HG03196 (cell line): Measurements from ENCODE around the gene GSS.

Experiments used
- ATAC-seq: cut with Tn5 transposase; IDR thresholded peaks from one replicate; pipeline ENCODE4 v1.9.1; 2021; ENCODE audit not compliant: unreplicated experiment

Gene GSS

DNA sequence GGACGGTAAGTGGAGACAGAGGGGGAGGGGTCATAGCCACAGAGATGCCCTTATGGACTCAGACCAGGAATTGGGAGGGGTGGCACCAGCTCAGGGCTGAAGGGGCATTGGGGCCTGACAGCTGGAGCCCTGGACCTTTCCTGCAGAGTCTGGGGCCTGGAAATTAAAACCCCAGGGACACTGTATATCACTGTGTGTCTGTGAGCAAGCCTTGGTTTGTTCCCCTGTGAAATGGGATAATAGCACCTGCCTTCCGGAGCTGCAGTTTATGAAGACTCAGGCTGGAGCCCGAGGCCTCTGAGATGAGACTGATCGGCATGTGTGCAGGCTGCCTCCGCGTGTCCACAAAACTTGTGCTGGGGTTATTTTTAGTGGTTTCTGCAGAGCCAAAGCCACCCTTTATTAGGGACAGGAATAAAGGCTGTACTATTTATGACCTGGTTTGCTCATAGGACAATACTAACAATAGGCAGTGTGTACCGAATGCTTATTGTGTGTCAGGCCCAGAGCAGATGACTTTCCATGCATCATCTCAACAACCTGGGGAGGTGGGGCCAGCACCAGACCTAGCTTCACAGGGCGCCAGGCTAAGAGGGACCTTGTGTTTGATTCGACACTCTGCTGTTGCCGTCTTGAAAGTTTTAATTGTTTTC lies 22.6 kb upstream of the GSS start:
- ATAC-seq: no peak

DNA sequence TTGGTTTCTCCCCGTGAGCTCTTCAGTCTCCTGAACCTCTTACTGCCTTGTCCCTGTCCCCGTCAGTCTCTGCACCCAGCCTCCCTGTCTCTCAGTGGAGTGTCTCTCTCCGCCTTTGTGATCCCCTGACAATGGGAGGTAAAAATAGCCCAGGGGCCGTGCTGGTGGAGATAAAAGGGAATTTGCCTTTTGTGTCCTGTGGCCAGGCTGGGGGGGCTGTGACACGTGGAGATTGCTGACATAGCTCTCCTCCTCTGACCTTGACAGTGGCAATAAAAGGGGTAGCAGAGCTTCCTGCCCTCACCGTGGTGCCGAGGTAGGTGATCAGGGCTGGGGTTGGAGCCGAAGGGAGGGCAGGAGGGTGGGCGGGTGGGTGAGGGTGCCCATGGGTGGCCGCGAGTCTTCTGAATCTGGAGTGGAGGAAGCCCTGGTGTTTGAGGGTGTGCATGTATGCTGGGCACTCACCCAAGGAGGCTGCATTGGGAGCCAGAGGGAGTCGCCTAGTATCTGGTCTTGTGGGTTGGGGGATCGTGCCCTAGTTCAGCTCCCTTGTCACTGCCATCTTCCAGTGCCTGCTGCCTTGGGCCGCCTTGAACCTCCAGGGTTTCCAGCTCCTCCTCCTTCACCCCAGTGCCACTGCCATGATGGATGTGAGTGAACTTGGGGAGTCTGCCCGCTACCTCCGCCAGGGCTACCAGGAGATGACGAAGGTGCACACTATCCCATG lies 21.9 kb upstream of the GSS start:
- no peak for ATAC-seq

DNA sequence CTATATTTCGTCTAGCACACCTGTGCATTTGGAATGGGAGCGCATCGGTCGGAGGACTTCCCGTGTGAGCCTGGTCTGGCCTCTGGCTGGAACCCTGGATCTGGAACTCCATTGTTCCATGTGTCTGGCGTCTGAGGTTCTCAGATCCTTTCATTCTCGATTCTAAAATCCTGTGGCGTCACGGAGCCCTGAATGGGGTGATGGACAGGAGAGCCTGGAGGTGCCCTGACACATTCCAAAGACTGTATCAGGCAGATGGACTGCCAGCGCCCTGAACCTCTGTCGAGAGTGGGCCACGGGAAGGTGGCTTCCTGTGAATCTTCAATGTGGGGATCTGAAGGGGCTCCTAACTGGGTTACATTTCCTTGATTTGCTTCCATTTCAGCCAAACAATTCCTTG lies 20.7 kb upstream of the GSS start:
- ATAC-seq: no peak

GRCh38 chr20:34974246-34974645 lies 18.6 kb upstream of the GSS start:
- no peak for ATAC-seq

- ATAC-seq: no peak
Observed at GRCh38 chr20:34971561-34972235, 16.1 kb upstream of the GSS start.

GRCh38 chr20:34970846-34971560 lies 15.4 kb upstream of the GSS start:
- ATAC-seq: no peak

- no peak for ATAC-seq
Observed at GRCh38 chr20:34970193-34970840, 14.7 kb upstream of the GSS start.

DNA sequence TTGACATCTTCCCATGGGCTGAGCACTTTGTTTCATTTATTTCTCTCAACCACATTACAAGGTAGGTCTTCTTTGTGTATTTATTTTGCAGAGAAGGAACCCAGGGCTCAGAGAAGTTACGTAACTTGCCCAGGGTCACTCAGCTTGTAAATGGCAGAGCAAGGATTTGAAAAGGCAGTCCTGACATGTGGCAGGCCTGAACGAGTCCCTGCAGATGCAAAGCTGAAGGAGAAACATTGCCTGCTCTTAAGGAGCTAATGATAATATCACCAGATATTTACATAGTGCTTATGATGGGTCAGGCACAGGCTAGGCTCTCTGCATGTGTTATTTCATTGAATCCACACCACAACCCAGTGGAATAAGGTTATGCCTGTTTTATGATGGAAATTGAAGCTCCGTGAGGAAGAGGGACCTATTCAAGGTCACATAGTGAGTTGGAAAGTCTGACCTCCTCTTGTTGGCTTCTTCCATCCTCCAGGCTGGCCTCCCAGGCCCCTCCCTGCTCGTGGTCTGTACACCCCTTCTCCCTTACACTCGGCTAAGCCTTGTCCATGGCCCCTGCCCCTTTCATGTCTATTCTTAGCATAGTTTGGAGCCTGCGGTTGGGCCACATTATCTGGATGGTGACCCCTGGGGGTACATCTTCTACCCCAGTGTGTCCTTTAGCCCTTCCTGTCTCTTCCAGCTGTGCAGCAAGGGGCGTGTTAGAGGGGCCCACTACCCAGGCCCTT lies 12.6 kb upstream of the GSS start:
- ATAC-seq: no peak

DNA sequence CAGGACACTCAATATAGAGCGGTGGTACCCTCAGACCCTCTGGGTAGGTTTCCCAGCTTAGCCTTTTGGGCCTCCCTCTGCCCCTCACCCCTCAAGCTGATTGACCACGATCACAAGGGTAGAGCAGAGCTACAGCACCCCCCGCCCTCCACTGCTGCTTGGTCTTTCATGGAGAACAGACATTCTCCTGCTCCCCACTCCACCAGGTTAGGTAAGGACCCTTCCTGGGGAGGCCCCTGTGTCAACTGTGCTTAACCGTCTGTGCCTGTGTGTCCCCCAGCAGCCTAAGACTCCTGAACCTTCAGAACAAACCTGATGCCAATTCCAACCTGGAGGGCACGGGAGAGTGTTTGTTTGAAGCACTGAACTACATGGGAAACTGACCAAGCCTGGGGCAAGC lies 11.8 kb upstream of the GSS start:
- no peak for ATAC-seq

DNA sequence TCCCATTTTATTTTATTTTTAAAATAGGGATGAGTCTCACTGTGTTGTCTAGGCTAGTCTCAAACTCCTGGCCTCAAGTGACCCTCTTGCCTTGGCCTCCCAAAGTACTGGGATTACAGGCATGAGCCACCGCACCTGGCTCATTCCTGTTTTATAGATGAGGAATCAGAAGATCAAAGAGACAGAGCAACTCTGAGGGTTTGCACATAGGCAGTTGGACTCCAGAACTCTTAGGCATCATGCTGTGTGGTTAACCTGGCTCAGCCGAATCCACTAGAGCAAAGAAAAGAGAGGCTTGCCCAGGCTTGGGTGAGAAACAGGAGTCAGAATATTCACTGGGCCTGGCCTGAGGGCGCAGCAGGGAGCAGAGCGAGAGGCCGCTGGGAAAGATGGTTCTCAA lies 9.4 kb upstream of the GSS start:
- ATAC-seq: no peak

DNA sequence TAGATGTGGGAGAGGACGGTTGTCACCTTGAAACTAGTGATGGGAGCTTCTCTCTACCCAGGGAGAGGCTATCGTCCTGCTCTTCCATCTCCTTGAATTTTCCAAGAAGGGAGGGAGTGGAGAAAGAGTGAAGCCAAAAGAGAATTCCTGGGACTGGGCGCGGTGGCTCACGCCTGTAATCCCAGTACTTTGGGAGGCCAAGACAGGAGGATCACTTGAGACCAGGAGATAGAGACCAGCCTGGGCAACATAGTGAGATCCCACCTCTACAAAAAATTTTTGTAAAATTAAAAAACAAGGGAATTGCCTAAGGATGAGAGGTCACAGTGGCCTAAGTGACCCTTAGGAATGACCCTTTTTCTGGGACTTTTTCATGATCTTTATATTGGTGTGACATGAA lies 8.9 kb upstream of the GSS start:
- ATAC-seq: no peak

GRCh38 chr20:34956751-34957472 lies 1.3 kb upstream of the GSS start:
- ATAC-seq: no peak

DNA sequence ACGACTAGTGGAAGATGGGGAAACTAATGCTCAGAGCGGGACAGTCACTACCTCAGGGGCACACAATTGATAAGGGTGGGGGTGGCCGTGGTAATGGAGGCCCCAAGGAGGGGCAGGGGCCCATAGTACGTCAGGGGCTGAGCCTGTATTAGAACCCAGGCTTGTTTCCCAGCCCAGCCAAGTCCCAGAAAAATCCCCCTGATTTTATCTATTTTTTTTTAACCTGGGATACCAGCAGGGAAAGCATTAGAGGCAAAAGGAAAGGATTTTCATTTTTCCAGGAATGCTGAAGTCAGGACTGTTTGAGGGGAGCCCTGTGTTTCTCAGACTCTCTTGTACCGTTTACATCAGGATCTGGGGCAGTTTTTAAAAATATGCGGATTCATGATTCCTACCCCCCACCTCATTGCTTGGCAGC lies 444 bp upstream of the GSS start:
- ATAC-seq: no peak

GRCh38 chr20:34954904-34955230 lies 739 bp downstream of the GSS start:
- ATAC-seq: peak; percentile 1

DNA sequence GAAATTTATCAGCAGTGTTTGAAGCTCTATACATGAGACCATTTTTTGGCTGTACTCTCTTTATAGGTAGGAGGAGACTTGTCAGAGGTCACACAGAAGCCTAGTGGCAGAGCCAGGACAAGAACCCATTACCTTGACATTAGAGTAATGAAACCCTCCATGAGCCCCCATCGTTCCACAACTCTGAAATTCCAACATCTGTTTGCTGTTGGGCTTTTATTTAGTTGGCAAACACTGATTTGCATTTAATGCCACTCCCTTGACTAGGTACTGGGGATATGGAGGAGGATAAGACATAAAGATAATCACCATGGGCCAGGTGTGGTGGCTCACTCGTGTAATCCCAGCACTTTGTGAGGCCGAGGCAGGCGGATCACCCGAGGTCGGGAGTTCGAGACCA lies 1.6 kb downstream of the GSS start:
- ATAC-seq: no peak

GRCh38 chr20:34952671-34953070 lies 2.9 kb downstream of the GSS start:
- ATAC-seq: no peak

GRCh38 chr20:34951652-34952051 lies 4.0 kb downstream of the GSS start:
- no peak for ATAC-seq

DNA sequence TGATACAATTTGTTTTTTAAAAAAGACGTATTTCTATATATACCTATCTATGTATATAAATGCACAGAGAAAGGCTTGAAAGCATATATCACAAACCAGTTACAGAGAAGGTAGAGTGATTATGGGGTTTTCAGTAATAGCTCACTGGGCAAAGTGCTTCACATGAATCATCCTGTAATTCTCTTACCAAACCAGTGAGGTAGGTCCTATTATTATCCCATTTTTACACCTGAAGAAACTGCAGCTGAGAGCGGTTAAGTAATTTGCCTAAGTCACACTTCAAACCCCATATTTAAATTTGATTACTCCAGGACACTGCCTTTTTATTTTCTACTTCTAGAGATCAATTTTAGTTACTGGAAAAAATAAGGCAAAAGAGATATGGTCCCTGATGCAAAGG lies 4.4 kb downstream of the GSS start:
- no peak for ATAC-seq

GRCh38 chr20:34949120-34949519 lies 6.5 kb downstream of the GSS start:
- no peak for ATAC-seq

- no peak for ATAC-seq
Observed at GRCh38 chr20:34948030-34948429, 7.6 kb downstream of the GSS start.
